K562 (cell line): ENCODE measurements around the gene COL23A1. TPM values are rescaled to one million over a fixed set of nuclear protein-coding genes. Genes with fewer than 3 reads are reported as not detected.

Experiments used
- CXXC5 ChIP-seq: fragments of 250-450 bp; sonication (Bioruptor Pico); IDR thresholded peaks from 2 replicates; pipeline ENCODE4 v1.8.0; 2022; ENCODE audit warnings: inconsistent platforms, mild to moderate bottlenecking, moderate library complexity
- FOXJ2 ChIP-seq: fragments of 200-800 bp; sonication (Bioruptor generic); IDR thresholded peaks from 2 replicates; pipeline ENCODE4 v1.6.1; 2016; ENCODE audit warnings: missing genetic modification characterization, missing compliant biosample characterization
- HDAC6 ChIP-seq: IDR thresholded peaks from 2 replicates; pipeline ENCODE4 v1.6.1; 2012; ENCODE audit warnings: low read depth, mild to moderate bottlenecking, control low read depth, inconsistent platforms, low read length, moderate library complexity
- HMGN3 ChIP-seq: IDR thresholded peaks from 2 replicates; pipeline ENCODE4 v1.6.1; 2011; ENCODE audit warnings: borderline replicate concordance, low read depth, mild to moderate bottlenecking, mixed read lengths, low read length; ENCODE audit not compliant: insufficient read length; ENCODE audit errors: extremely low read depth
- XRCC3 ChIP-seq: fragments of 450-650 bp; IDR thresholded peaks from 2 replicates; pipeline ENCODE4 v1.6.1; 2017; ENCODE audit warnings: mild to moderate bottlenecking, moderate library complexity
- ZNF253 ChIP-seq: fragments of 250-450 bp; sonication (Bioruptor Pico); conservative IDR thresholded peaks from 2 replicates; pipeline ENCODE4 v1.6.1; 2021; ENCODE audit warnings: mild to moderate bottlenecking
- ZNF3 ChIP-seq: fragments of 250-450 bp; sonication (Bioruptor Pico); IDR thresholded peaks from 2 replicates; pipeline ENCODE4 v1.5.0; 2021; ENCODE audit warnings: mild to moderate bottlenecking, moderate library complexity
- polyA plus RNA-seq, 8 experiments: library from polyadenylated mRNA; depleted of rRNA in 4 of 8; stranded (reverse) in 5 of 8; unstranded in 3 of 8; fragments of >200 nt; fragmentation: Nextera tagmentation in 2 of 8; fragmentation: Illumina TruSeq in 1 of 8; extraction: Ambion mirVana in 2 of 8; extraction: Trizol in 1 of 8; gene quantifications; 2 replicates each; pipeline versions ENCODE4 v1.2.1 to v1.2.3, GENCODE V29; 2011 to 2014; ENCODE audit warnings: inconsistent platforms in 1 of 8, missing spikeins in 1 of 8
- total RNA-seq, 7 experiments: library from RNA; depleted of rRNA in 6 of 7; stranded (reverse); fragments of >200 nt in 6 of 7; fragmentation: Illumina TruSeq in 2 of 7; extraction: Trizol in 2 of 7; gene quantifications; 2 replicates each; pipeline versions ENCODE4 v1.2.1 to v1.2.3, GENCODE V29; 2011 to 2021; ENCODE audit warnings: low replicate concordance in 1 of 7
- TF ChIP-seq, protein P1 (sequence below): fragments of 450-650 bp; IDR thresholded peaks from 2 replicates; pipeline ENCODE4 v1.6.1; 2014; ENCODE audit warnings: low read depth, mild to moderate bottlenecking, moderate library complexity, borderline replicate concordance
- TF ChIP-seq, protein P2 (sequence below): sonication (generic); formaldehyde crosslinking; IDR thresholded peaks from 2 replicates; pipeline ENCODE4 v1.8.1; 2022; ENCODE audit warnings: missing genetic modification reagents
- TF ChIP-seq, protein P3 (sequence below): IDR thresholded peaks from 2 replicates; pipeline ENCODE4 v1.6.1; 2014; ENCODE audit warnings: antibody characterized with exemption
- TF ChIP-seq, protein P4 (sequence below): sonication (generic); formaldehyde crosslinking; IDR thresholded peaks from 2 replicates; pipeline ENCODE4 v1.8.0; 2022; ENCODE audit warnings: missing genetic modification reagents, mild to moderate bottlenecking, borderline replicate concordance
- TF ChIP-seq, protein P5 (sequence below), 2 experiments: fragments of 450-650 bp; IDR thresholded peaks; 2 replicates each; pipeline ENCODE4 v1.6.1; 2016; ENCODE audit warnings: mild to moderate bottlenecking in 2 of 2, borderline replicate concordance in 1 of 2, low read depth in 1 of 2, moderate library complexity in 1 of 2

Gene COL23A1
- total and polyA plus RNA-seq, 9 of the 15 experiments (the other 6 are each of a cell fraction or from before 2014, with no cell fraction given): 0.09 TPM; not detected in 8

DNA sequence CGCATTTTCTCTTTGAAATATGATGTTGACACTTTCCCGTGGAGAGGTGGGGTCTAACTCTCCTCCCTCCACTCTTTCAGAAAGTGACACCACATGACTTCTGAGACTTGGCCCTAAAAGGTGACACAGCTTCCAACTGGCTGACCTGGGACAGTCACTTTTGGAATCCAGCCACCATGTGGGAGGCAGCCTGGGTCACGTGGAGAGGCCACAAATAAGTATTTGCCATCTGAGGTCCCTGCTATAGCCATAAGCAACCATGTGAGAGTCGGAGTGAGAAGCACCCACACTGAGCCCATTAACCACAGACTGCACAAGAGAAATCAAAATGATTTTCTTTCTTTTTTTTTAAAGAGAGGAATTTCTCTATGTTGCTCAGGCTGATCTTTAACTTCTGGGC lies 353.5 kb downstream of the COL23A1 start (continued):
- TF ChIP-seq, protein P1, sequence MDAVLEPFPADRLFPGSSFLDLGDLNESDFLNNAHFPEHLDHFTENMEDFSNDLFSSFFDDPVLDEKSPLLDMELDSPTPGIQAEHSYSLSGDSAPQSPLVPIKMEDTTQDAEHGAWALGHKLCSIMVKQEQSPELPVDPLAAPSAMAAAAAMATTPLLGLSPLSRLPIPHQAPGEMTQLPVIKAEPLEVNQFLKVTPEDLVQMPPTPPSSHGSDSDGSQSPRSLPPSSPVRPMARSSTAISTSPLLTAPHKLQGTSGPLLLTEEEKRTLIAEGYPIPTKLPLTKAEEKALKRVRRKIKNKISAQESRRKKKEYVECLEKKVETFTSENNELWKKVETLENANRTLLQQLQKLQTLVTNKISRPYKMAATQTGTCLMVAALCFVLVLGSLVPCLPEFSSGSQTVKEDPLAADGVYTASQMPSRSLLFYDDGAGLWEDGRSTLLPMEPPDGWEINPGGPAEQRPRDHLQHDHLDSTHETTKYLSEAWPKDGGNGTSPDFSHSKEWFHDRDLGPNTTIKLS: no peak
- TF ChIP-seq, protein P2, sequence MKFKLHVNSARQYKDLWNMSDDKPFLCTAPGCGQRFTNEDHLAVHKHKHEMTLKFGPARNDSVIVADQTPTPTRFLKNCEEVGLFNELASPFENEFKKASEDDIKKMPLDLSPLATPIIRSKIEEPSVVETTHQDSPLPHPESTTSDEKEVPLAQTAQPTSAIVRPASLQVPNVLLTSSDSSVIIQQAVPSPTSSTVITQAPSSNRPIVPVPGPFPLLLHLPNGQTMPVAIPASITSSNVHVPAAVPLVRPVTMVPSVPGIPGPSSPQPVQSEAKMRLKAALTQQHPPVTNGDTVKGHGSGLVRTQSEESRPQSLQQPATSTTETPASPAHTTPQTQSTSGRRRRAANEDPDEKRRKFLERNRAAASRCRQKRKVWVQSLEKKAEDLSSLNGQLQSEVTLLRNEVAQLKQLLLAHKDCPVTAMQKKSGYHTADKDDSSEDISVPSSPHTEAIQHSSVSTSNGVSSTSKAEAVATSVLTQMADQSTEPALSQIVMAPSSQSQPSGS: no peak
- TF ChIP-seq XRCC3 (no peak), HDAC6 (no peak), CXXC5 (CRISPR knock-in tag) (no peak), ZNF3 (CRISPR knock-in tag) (no peak), ZNF253 (CRISPR knock-in tag) (no peak), HMGN3 (no peak), FOXJ2 (tag) (peak; percentile 58; the same call in 1 of the 2 replicates)
- TF ChIP-seq, protein P3, sequence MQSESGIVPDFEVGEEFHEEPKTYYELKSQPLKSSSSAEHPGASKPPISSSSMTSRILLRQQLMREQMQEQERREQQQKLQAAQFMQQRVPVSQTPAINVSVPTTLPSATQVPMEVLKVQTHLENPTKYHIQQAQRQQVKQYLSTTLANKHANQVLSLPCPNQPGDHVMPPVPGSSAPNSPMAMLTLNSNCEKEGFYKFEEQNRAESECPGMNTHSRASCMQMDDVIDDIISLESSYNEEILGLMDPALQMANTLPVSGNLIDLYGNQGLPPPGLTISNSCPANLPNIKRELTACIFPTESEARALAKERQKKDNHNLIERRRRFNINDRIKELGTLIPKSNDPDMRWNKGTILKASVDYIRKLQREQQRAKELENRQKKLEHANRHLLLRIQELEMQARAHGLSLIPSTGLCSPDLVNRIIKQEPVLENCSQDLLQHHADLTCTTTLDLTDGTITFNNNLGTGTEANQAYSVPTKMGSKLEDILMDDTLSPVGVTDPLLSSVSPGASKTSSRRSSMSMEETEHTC: peak; percentile 47; the same call in 1 of the 2 replicates
- TF ChIP-seq, protein P4, sequence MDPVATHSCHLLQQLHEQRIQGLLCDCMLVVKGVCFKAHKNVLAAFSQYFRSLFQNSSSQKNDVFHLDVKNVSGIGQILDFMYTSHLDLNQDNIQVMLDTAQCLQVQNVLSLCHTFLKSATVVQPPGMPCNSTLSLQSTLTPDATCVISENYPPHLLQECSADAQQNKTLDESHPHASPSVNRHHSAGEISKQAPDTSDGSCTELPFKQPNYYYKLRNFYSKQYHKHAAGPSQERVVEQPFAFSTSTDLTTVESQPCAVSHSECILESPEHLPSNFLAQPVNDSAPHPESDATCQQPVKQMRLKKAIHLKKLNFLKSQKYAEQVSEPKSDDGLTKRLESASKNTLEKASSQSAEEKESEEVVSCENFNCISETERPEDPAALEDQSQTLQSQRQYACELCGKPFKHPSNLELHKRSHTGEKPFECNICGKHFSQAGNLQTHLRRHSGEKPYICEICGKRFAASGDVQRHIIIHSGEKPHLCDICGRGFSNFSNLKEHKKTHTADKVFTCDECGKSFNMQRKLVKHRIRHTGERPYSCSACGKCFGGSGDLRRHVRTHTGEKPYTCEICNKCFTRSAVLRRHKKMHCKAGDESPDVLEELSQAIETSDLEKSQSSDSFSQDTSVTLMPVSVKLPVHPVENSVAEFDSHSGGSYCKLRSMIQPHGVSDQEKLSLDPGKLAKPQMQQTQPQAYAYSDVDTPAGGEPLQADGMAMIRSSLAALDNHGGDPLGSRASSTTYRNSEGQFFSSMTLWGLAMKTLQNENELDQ: no peak
- TF ChIP-seq, protein P5, sequence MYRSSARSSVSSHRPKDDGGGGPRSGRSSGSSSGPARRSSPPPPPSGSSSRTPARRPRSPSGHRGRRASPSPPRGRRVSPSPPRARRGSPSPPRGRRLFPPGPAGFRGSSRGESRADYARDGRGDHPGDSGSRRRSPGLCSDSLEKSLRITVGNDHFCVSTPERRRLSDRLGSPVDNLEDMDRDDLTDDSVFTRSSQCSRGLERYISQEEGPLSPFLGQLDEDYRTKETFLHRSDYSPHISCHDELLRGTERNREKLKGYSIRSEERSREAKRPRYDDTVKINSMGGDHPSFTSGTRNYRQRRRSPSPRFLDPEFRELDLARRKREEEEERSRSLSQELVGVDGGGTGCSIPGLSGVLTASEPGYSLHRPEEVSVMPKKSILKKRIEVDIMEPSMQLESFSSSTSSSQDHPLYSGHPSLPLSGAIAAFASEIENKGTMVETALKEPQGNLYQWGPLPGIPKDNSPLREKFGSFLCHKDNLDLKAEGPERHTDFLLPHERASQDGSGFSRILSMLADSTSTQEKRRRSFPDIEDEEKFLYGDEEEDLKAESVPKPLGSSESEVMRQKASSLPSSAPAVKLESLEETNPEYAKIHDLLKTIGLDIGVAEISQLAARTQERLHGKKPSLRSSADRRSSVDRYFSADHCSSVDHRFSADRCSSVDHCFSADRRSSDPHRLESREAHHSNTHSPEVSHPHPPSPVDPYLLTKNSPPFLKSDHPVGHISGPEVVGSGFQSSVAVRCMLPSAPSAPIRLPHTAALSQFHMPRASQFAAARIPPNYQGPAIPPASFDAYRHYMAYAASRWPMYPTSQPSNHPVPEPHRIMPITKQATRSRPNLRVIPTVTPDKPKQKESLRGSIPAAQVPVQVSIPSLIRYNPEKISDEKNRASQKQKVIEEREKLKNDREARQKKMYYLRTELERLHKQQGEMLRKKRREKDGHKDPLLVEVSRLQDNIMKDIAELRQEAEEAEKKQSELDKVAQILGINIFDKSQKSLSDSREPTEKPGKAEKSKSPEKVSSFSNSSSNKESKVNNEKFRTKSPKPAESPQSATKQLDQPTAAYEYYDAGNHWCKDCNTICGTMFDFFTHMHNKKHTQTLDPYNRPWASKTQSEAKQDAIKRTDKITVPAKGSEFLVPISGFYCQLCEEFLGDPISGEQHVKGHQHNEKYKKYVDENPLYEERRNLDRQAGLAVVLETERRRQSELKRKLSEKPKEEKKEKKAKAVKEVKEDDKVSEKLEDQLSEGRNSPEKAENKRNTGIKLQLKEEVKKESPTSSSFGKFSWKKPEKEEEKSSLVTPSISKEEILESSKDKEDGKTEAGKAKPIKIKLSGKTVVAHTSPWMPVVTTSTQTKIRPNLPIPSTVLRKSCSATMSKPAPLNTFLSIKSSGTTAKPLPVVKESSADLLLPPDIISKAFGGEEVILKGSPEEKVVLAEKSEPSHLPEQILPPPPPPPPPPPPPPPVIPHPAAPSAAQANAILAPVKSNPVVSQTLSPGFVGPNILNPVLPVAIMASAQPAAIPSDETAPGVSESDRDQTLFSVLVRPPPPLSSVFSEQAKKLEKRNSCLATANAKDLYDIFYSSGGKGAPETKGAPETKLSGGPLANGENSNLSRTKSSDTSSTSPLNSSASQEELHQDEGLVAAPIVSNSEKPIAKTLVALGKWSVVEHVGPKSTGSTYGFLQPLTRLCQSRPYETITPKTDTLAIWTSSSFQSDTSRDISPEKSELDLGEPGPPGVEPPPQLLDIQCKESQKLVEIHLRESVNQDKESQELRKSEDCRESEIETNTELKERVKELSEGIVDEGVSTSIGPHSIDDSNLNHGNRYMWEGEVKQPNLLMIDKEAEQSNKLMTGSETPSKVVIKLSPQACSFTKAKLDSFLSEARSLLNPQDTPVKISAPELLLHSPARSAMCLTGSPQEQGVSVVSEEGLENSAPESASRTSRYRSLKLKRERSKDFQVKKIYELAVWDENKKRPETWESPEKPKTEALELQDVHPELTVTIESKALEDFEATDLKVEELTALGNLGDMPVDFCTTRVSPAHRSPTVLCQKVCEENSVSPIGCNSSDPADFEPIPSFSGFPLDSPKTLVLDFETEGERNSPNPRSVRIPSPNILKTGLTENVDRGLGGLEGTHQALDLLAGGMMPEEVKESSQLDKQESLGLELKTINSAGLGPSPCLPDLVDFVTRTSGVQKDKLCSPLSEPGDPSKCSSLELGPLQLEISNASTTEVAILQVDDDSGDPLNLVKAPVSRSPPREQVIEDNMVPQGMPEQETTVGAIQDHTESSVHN (IDR thresholded peaks at IDR 0.05; ENCODE audit: borderline replicate concordance in 1 of 2, low read depth in 1 of 2): peak in 1 of 2 experiments; percentile 67; a peak in 2 of 4 replicates
